HG03103 (cell line): ENCODE measurements around the gene TRPV4.
A peak's percentile ranks its signal among the peaks of the same experiment; 100 is the strongest.
"Not testable (repeated sequence)": the region's sequence is repeated elsewhere in the genome, so short reads cannot be mapped to it uniquely, and the experiment has no call there.

Experiments
- ATAC-seq: cut with Tn5 transposase; IDR thresholded peaks from one replicate; pipeline ENCODE4 v1.9.1; 2021; ENCODE audit warnings: low read depth; ENCODE audit not compliant: unreplicated experiment

The TRPV4 gene

DNA sequence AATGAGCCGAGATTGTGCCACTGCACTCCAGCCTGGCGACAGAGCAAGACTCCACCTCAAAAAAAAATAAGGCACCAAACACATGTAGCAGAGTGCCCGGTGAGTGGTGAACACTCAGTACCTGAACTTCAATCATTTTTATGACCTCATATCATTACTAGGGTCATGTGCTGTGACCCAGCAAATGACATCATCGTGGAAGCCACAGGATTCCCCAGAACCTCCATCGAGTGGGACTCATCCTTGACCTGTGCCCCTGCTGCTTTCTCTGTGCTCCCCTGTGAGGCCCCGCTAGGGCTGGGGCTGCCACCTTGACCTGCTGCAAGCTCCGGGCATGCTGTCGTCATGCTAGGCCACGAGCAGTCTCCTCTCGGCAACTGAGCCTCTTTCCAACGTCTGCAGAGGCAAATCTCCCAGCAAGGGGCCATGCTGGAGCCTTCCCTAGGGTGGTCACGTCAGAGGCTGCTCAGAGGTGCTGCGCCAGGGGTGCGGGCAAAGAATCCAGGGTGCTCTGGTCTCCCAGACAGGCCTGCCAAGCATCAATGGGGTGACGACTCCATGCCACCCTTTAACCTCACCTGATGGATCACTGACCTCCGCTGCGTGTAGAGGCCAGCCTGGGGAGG, 28.6 kb upstream of the TRPV4 start:
- no peak for ATAC-seq

DNA sequence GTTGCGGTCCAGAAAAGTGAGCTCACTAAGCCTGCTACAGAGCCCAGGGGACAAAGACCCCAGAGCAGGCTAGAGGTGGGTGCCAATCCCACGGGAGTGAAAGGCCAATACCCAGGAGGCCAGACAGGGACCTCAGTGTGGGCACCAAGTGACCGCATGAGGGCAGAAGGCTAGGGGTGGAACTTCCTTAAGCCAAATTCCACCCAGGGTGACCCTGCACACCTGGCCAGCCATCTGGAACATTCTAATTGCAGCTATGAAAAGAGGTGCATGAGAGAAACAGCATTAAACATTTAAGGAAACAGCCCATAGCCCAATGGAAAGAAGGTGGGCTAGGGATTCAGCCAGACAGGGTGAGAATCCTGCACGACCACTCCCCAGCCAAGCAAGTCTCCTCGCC, 27.8 kb upstream of the TRPV4 start:
- no peak for ATAC-seq

DNA sequence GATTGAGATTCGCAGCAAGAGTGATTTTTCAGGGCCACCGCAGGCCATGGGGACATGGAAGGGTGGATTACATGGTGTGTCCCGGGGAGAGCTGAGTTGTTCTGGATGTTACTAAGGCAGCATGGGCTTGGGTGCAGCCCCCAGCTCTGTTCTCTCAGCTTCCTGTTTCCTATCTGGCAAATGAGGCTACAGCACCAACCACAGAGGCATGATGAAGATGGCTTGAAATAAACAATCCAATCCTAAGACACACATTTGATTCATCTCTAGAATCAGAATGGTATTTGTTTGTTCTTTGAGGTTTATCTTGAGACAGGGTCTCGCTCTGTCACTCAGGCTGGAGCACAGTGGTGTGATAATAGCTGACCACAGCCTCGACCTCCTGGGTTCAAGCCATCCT, 25.6 kb upstream of the TRPV4 start:
- no peak for ATAC-seq

DNA sequence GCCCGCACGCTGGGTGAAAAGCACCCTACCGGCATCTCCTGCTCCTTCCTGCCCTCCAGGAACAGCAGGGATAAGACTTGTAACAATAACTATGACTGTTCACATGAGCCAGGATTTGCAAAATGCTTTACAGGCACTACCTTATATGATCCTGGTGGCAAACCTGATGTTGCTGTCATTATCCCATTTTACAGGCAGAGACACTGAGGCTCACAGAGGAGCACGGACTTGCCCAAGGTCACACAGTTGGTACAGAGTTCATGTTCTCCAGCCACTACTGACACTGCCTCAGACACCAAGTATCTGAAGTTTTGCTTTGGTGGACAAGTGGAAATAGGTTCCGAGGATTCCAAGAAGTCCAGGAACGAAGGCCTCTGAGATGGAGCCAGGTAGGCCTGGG, 24.5 kb upstream of the TRPV4 start:
- no peak for ATAC-seq

DNA sequence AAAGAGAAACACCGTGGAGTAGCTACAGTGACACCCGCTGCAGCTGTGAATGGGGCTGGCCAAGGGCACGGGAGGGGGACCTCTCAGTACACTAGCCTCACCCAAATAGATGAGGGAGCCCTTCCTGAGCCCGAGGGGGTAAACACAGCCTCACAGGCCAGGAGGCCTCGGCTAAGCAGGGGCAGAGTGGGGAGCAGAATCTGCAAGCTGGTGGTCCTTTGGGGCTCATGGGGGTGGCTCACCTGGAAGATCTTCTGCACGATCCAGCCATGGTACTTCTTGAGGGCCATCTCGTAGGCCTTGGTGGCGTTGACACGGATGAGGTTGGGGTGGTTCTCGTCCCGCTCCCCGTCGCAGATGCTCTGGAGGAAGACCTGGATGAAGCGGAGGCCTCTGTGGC, 22.2 kb upstream of the TRPV4 start:
- no peak for ATAC-seq

DNA sequence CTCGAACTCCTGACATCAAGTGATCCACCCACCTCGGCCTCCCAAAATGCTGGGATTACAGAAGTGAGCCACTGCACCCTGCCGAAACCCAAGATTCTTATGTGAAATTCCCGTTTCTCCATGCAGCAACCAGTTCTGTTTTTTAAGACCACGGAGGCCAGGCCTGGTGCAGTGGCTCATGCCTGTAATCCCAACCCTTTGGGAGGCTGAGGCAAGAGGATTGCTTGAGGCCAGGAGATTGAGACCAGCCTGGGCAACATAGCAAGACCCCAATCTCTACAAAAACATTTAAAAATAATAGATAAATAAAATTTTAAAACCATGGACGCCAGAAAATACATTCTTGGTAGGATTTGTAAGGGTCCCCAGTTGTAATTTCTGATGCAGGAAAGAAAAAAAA, 17.3 kb upstream of the TRPV4 start:
- not testable (repeated sequence) for ATAC-seq

DNA sequence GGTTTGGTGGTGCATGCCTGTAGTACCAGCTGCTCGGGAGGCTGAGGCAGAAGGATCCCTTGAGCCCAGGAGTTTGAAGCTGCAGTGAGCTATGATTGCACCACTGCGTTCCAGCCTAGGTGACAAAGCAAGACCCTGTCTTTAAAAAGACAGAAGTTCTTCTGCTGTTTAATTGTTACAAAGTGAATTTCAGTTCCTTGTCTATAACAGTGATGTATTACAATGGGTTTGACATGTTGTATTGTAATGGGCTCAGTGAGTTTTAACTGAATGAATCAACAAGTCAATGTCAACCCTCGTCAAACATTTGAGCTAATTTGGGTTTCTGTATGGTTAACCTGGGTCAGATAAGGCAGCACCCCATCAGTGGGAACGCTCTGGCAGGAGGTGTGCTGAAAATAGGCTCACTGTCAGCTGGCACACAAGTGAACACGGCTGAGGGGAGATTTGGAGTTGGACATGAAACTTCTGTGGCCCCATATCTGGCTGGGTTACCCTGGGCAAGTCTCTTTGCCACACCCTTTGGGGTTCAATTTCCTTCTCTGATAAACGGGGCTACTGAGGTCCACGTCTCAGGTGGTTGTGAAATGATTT, 14.0 kb upstream of the TRPV4 start:
- no peak for ATAC-seq

DNA sequence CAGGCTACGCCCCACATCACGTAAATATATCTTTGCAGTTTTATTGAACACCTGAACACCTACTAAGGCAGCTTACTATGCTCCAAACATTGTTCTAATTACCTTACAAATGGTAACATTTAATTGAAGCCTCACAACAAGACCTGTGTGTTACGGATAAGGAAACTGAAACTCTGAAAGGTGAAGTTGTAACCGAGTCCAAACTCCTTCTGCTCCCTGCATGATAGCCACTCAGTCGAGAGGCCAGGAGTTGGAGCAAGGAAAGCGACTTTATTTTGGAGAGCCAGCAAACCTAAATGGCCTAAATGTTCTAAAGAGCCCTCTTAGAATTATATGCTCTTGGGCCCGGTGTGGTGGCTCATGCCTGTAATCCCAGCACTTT, 12.6 kb upstream of the TRPV4 start:
- ATAC-seq = no peak

DNA sequence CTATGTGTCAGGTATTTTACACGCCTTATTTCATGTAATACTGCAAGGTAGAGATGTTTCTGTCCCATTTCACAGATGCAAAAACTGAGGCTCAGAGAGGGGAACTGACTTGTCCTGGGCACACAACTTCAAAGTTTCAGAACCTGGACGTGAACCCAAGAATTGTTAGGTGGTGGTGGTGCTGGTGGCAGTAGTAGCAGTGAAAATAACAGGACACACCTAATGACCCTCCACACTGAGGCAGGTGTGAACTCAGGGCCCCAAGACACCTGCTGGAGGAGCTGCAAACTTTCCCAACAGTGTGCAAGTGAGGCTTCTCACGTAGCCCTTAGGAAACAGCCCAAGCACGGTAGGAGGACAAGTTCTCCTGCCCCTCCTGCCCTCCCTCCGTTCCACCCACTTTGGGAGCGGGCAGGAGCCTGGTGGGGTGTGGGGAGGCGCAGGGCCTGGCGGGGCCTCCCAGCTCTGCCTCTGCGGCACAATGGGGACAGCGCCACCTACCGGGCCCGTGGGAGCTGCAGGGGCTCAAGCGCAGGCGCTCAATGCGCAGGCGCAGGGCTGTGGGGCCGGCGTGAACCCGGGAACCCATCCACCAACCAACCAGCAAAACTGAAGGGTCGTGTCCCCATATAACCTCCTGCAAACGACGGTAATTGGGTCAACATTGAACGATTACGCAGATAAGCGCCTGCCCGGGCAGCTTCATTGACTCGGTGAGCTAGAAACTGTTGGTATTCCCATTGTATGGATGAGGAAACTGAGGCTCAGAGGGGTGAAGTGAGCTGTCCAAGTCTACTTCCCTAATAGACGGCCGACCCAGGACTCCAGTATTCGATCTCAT, 12.0 kb upstream of the TRPV4 start:
- peak; percentile 87 for ATAC-seq

DNA sequence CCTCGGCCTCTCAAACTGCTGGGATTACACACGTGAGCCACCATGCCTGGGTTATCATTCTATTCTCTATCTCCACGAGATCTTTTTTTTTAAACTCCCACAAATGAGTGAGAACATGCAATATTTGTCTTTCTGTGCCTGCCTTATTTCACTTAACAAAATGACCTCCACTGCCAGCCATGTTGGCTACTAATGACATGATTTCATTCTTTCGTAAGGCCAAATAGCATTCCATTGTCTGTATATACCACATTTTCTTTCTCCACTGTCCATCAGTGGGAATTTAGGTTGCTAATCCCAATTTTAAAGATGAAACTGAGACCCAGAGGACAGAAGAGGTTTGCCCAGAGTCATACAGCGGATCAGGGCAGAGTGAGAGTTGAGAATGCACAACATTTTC, 10.9 kb upstream of the TRPV4 start:
- ATAC-seq = no peak

DNA sequence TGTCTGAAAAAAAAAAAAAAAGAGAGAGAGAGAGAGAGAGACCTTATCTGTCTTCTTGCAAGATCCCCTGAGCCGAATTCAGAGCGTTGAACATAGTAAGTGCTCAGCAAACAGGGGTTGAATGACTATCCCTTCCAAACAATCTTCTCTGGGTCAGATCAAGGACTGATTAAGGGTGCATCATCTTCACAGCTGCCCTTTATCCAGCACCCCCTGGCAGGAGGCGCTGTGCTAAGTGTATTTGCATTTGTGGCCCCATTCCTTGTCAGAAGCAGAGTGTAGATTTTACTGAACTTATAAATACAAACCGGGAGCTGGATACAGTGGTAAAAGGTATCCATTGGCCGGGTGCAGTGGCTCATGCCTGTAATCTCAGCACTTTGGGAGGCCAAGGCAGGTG, 8.8 kb upstream of the TRPV4 start:
- no peak for ATAC-seq

DNA sequence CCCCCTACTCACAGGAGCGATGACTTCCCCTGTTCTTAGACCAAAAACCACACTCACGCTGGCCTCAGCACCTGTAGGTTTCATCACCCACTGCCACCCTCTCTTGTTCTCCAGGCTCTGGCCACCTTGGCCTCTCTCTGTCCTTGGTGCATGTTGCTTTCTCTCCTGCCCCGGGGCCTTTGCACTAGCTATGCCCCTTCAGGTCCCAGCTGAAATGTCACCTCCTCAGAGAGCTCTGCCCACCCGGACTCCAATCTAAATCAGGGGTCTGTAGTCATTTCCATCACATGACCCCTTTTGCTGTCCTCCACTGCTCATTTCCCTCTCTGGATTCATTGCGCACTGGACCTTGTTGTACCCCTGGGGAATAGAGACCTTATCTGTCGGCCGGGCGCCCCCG, 8.2 kb upstream of the TRPV4 start:
- ATAC-seq = no peak

DNA sequence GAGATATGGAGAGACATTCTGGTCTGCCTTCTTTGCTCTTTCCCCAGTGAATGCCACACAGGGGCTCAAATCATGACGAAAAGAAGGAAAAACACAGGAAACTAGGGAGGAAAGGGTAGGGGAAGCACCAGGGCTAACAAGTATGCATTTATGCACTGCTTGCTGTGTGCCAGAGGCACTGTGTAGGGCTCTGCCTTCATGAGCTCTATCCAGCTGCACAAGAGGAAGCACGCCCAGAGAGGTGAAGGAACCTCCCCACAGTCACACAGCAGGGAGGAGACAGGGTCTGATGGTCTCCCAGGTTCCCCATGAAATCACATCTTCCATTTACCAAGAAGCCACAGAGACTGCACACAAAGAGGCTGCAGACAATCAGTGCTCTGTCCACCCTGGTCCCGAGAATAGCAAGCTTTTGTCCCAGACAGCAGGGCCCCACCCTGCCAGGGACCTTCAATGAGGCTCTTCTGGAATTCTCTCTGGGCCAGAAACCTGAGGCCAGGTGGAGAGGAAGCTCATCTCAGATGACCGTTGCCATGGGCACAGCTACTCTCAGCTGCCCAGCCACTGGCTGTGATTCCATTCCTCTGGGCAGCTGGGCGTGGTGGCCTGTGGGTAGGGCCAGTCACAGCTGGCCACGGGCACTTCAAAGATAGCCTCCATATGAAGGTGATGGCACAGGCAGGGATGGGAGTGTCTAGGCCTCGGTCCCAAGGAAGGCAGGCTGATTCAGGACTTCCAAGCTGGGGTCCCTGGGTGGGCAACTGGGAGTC, 7.3 kb upstream of the TRPV4 start:
- ATAC-seq = no peak

DNA sequence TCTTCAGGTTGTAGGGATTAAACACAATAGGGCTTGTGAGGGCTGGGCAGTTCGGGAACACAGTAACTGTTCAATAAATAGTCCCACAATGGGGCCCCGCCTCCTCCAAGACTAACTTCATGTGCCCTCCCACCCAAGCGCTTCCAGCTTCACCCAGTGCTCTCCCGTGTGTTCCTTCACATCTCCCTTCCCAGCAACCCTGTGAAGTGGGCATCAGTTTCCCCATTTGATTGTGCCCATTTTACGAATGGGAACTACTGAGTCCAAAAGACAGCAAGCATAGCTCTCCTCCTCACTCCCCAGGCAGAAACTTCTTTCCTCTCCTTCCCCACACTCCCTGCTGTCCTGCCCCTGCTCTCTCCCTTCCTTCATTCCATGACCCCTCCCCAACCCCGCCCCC, 6.2 kb upstream of the TRPV4 start:
- no peak for ATAC-seq

DNA sequence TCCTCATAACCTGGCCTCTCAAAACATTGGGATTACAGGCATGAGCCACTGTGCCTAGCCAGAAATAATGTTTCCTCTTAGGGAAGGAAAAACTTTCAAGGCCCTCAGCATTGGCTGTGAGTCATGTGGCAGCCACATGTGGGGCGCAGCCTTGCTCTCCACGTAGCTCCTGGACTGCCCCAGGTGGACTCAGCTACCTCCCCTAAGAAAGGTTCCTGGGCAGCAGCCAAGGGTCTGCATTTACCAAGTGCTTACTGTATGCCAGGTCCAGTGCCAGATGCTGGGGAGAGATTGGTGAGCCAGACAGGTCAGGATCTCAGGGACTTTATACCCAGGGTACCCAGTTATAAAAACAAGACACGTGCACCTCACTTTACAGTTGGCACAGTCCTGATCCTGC, 3.7 kb upstream of the TRPV4 start:
- no peak for ATAC-seq

DNA sequence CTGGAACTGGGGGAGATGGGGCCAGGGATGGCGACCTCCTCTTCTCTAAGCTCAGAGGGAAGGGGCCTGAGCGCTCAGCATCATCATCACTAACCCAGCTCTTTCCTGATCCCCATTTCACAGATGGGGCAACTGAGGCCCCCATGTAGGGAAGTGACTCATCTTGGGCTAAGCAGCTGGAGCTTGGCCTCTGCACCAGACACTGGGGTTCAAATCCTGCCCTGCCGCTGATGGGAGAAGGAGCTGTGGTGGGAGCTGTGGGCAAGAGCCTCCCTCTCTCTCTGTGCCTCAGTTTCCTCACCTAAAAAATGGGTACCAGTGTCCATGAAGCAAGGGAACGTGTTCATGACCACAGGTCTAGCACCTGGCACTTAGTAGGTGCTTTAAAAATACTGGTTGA, 2.6 kb upstream of the TRPV4 start:
- ATAC-seq = no peak

DNA sequence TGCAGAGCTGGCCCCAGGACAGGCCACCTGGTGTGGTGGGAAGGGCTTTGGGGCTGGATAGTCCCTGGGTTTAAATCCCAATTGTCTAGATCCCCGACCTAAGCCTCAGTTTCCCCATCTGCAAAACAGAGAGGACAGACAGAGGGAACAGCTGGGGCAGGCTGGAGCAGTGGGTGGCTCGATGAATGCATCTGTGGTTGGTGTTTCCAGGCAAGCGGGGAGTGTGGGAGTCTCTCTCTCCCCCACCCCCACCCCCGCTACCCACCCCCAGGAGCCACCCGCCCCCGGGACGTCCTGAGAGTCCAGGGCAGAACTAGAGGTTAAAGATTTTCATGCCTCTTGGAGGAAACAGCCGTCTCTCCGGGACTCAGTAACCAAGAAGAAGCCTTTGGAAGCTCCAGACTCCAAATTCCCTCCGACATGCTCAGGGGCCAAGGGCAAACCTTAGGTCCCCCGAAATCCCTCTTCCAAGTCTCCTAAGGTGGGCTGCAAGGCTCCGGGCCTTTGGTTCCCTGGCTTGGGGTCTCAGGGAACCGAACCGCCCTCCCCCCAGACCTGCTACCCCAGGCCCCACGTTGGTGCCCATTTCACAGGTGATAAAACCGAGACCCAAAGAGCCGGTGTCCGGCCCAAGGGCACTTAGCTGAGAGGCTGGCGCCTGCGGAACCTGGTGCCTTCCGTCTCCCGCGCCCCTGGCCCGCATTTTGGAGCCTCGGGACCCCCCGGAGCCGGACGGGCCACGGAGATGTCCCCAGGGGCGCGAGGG, 474 bp downstream of the TRPV4 start:
- ATAC-seq = no peak

DNA sequence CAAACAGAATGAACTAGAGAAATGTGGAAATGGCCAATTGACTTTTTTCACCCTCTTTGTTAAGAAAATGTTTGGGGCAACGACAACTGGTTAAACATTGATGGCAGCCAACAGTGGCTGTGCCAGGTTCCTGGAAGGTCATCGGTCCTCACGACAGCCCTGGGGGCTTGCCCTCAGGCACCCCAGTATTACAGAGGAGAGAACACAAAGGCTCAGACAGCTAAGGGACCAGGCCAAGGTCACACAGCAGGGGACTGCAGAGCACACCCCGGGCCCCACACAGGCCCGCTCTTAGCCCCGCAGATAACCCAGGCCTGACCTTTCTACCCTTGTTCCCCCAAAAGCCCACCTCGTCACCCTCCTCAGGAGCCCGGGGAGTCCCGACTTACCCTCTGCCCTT, 1.3 kb downstream of the TRPV4 start:
- no peak for ATAC-seq

DNA sequence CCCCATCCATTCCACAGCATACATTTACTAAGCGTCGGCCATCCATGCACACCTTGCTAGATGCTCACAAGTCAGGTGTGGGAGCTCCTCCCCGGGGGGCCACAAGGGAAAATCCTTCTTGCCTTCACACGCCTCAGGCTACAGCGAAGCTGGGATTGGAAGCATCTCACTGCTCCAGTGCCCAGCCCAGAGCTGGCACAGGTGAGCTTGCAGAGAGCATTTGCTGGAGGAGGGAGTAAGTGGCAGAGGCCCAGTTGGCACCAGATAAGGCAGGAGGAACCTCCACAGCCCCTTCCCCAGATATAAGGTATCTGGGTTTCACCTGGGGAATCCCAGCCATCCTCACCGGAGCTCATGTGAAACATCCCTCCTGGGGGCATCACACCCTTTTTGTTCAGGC, 1.8 kb downstream of the TRPV4 start:
- no peak for ATAC-seq

DNA sequence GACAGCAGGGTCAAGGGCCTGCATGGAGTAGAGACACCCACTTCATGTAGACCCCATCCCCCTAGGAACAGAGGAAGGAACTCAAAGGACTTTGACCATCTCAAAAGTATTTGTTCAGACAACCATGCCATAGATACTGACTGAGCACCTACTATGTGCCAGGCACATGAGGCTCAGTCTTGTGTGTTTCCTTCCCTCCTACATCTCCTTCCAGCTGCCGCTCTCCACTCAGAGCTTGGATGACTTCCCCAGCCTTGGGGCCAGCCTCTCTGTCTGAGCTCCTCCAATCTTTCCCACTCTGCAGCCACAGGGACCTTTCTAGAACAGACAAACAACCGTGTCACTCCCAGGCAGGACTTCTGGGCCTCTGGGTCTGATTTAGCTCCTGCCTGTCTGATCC, 2.5 kb downstream of the TRPV4 start:
- no peak for ATAC-seq

DNA sequence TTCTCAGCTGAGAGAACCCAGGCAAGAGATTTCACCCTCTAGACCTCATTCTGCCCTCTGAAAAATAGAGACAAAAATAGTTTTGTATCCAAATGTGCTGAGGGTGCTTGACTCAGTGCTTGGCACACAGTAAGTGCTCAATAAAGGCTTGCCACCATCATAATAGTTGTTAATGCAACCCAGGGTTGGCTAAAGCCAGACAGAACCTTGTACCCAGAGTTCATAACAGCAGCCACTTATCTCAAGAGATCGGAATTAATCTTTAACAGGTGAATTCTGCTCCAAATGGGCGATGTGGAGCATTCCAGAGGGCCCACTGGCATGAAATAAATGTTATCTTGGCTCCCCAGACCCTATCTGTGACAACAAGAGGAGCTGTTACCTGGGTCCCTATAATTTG, 2.9 kb downstream of the TRPV4 start:
- ATAC-seq = no peak
